ENCODE results near the gene KRTAP3-1. TPM values are rescaled to one million over a fixed set of nuclear protein-coding genes. Genes with fewer than 3 reads are reported as not detected.

The KRTAP3-1 gene
- total RNA-seq, 1 experiment from 2014 or later: not detected

- H4K20me1 ChIP-seq (ENCODE audit: insufficient read depth): no peaks in the 10 kb centered on the region
- POLR2A ChIA-PET: no interaction called here
- RAD21 ChIA-PET (ENCODE audit: low non-redundant PET in 1 of 2, low total read pairs in 2 of 2, uncharacterized antibody in 2 of 2, unreplicated experiment in 2 of 2): no interaction called here
- no peak for TF ChIP-seq EGR1 (IDR thresholded peaks at IDR 0.05; ENCODE audit: low read depth)
- TF ChIP-seq ZNF274 (IDR thresholded peaks at IDR 0.05; ENCODE audit: low read depth, low read length): no peak
- TF ChIP-seq POLR2A (IDR thresholded peaks at IDR 0.05; ENCODE audit: borderline replicate concordance, extremely low read depth, insufficient read depth, insufficient read length): no peak
- no peak for TF ChIP-seq JUND (IDR thresholded peaks at IDR 0.05)
- no peak for TF ChIP-seq SIN3A (IDR thresholded peaks at IDR 0.05; ENCODE audit: low read depth)
- TF ChIP-seq SP1 (IDR thresholded peaks at IDR 0.05; ENCODE audit: low read depth): no peak
- TF ChIP-seq POLR2AphosphoS5 (IDR thresholded peaks at IDR 0.05; ENCODE audit: low read depth, low read length): no peak
- no peak for TF ChIP-seq ZFX (IDR thresholded peaks at IDR 0.05)
- TF ChIP-seq YY1 (IDR thresholded peaks at IDR 0.05; ENCODE audit: extremely low read depth, insufficient replicate concordance, low read depth, low read length): no peak
- no peak for TF ChIP-seq ZBTB33 (IDR thresholded peaks at IDR 0.05; ENCODE audit: extremely low read depth, insufficient replicate concordance, low read length)
- no peak for TF ChIP-seq CEBPB (IDR thresholded peaks at IDR 0.05; ENCODE audit: low read depth)
- TF ChIP-seq ELF1 (IDR thresholded peaks at IDR 0.05; ENCODE audit: borderline replicate concordance, low read depth): no peak
- TF ChIP-seq CBX3 (IDR thresholded peaks at IDR 0.05; ENCODE audit: low read depth): no peak
- TF ChIP-seq EZH2phosphoT487 (IDR thresholded peaks at IDR 0.05; ENCODE audit: borderline replicate concordance): no peak
- CTCF ChIA-PET: no interaction called here
- no peak within 1 kb of the TSS for H2AFZ ChIP-seq (ENCODE audit: low read depth, low read length, poor library complexity, severe bottlenecking)
- no peak within 1 kb of the TSS for H3K4me2 ChIP-seq (ENCODE audit: low read length)
- no peaks in the 10 kb centered on the region for H3K79me2 ChIP-seq (ENCODE audit: insufficient read depth, low read length)
- no peak for DNase-seq (ENCODE audit: low read depth, low spot score)
- H3K4me1 ChIP-seq (ENCODE audit: control insufficient read depth in 1 of 2, insufficient read depth in 2 of 2, low read length in 2 of 2): peaks cover 0 to 4% of the 10 kb centered on the region in 2 experiments; a peak in 2 of 4 replicates
- ATAC-seq: no peak
- H3K27ac ChIP-seq (ENCODE audit: low read depth, low read length): no peak within 1 kb of the TSS
- no peaks in the 10 kb centered on the region for H3K27me3 ChIP-seq (ENCODE audit: insufficient read depth, low read length)
- no peaks in the 10 kb centered on the region for H3K9me2 ChIP-seq (ENCODE audit: insufficient read depth)
- intact Hi-C loops (cut with micrococcal nuclease): no loop called here
- BruUV-seq (replicated peaks): no TSS peak
- peaks cover 0 to 24% of the 10 kb centered on the region in 2 experiments; a peak in 2 of 4 replicates for H3K36me3 ChIP-seq (ENCODE audit: control insufficient read depth in 1 of 2, insufficient read depth in 2 of 2, low read length in 2 of 2)
- peaks cover 0 to 23% of the 10 kb centered on the region in 2 experiments; a peak in 1 of 4 replicates for H3K9me3 ChIP-seq (ENCODE audit: control insufficient read depth in 1 of 2, insufficient read depth in 1 of 2, low read depth in 1 of 2, low read length in 2 of 2)
- no peak within 1 kb of the TSS for H3K4me3 ChIP-seq (replicated peaks in 1 of 2; ENCODE audit: low read depth in 1 of 2, low read length in 2 of 2)
- H3K9ac ChIP-seq (ENCODE audit: low read length): no peak within 1 kb of the TSS
Observed at GRCh38 chr17:40966848-40967247, 42.1 kb downstream of the KRTAP3-1 start, which contains the start of gene KRT39. Gene KRT39, minus strand, starts transcription at chr17:40966948. Its CDS starts 92 bp downstream, at chr17:40966856.
